K562 (cell line): ENCODE results near the gene OPHN1. TPM values are rescaled to one million over a fixed set of nuclear protein-coding genes. Genes with fewer than 3 reads are reported as not detected.

Source experiments
- BMI1 ChIP-seq: fragments of 150-350 bp; IDR thresholded peaks from 2 replicates; pipeline ENCODE4 v1.6.1; 2014; ENCODE audit warnings: low read length
- CTBP1 ChIP-seq: fragments of 450-650 bp; IDR thresholded peaks from 2 replicates; pipeline ENCODE4 v1.6.1; 2016; ENCODE audit warnings: borderline replicate concordance
- CXXC5 ChIP-seq: fragments of 250-450 bp; sonication (Bioruptor Pico); IDR thresholded peaks from 2 replicates; pipeline ENCODE4 v1.8.0; 2022; ENCODE audit warnings: inconsistent platforms, mild to moderate bottlenecking, moderate library complexity
- EP400 ChIP-seq: fragments of 450-650 bp; IDR thresholded peaks from 2 replicates; pipeline ENCODE4 v1.6.1; 2017; ENCODE audit warnings: antibody characterized with exemption, mild to moderate bottlenecking, moderate library complexity
- ETV5 ChIP-seq: sonication (generic); formaldehyde crosslinking; IDR thresholded peaks from 2 replicates; pipeline ENCODE4 v1.4.0; 2020; ENCODE audit warnings: low read depth, mild to moderate bottlenecking, missing genetic modification reagents
- HCFC1 ChIP-seq: IDR thresholded peaks from 2 replicates; pipeline ENCODE4 v1.6.1; 2012; ENCODE audit warnings: low read depth, low read length, improper control_type of control experiment
- KLF16 ChIP-seq: IDR thresholded peaks from 2 replicates; pipeline ENCODE4 v1.6.1; 2016; ENCODE audit warnings: antibody characterized with exemption
- POLR2A ChIP-seq: fragments of 450-650 bp; conservative IDR thresholded peaks from 2 replicates; pipeline ENCODE4 v1.6.1; 2016
- RFX1 ChIP-seq: fragments of 450-650 bp; IDR thresholded peaks from 2 replicates; pipeline ENCODE4 v1.6.1; 2016; ENCODE audit warnings: mild to moderate bottlenecking, moderate library complexity
- SP2 ChIP-seq: IDR thresholded peaks from 2 replicates; pipeline ENCODE4 v1.6.1; 2011; ENCODE audit warnings: mild to moderate bottlenecking, low read depth, low read length, moderate library complexity; ENCODE audit not compliant: poor library complexity, severe bottlenecking; ENCODE audit errors: extremely low read depth
- ZBTB11 ChIP-seq, 3 experiments: fragments of 200-800 bp in 1 of 3; fragments of 250-450 bp in 1 of 3; fragments of 450-650 bp in 1 of 3; sonication (Bioruptor Pico) in 1 of 3; sonication (Bioruptor generic) in 1 of 3; formaldehyde crosslinking in 1 of 3; IDR thresholded peaks; 2 replicates each; pipeline versions ENCODE4 v1.6.1 to v1.8.0; 2016 to 2022; ENCODE audit warnings: mild to moderate bottlenecking in 2 of 3, missing genetic modification characterization in 2 of 3, missing compliant biosample characterization in 1 of 3, moderate library complexity in 1 of 3
- ZBTB8A ChIP-seq: fragments of 450-650 bp; IDR thresholded peaks from 2 replicates; pipeline ENCODE4 v1.6.1; 2018; ENCODE audit warnings: mild to moderate bottlenecking, moderate library complexity; ENCODE audit not compliant: partially characterized antibody
- ZNF143 ChIP-seq: sonication (generic); formaldehyde crosslinking; IDR thresholded peaks from 2 replicates; pipeline ENCODE4 v1.9.0; 2022; ENCODE audit warnings: mild to moderate bottlenecking, missing genetic modification reagents
- ZNF668 ChIP-seq: fragments of 250-450 bp; sonication (Bioruptor Pico); IDR thresholded peaks from 2 replicates; pipeline ENCODE4 v1.8.0; 2022; ENCODE audit warnings: mild to moderate bottlenecking, inconsistent platforms
- ZSCAN29 ChIP-seq: fragments of 450-650 bp; IDR thresholded peaks from 2 replicates; pipeline ENCODE4 v1.6.1; 2017
- polyA plus RNA-seq, 8 experiments: library from polyadenylated mRNA; depleted of rRNA in 4 of 8; stranded (reverse) in 5 of 8; unstranded in 3 of 8; fragments of >200 nt; fragmentation: Nextera tagmentation in 2 of 8; fragmentation: Illumina TruSeq in 1 of 8; extraction: Ambion mirVana in 2 of 8; extraction: Trizol in 1 of 8; gene quantifications; 2 replicates each; pipeline versions ENCODE4 v1.2.1 to v1.2.3, GENCODE V29; 2011 to 2014; ENCODE audit warnings: inconsistent platforms in 1 of 8, missing spikeins in 1 of 8
- total RNA-seq, 7 experiments: library from RNA; depleted of rRNA in 6 of 7; stranded (reverse); fragments of >200 nt in 6 of 7; fragmentation: Illumina TruSeq in 2 of 7; extraction: Trizol in 2 of 7; gene quantifications; 2 replicates each; pipeline versions ENCODE4 v1.2.1 to v1.2.3, GENCODE V29; 2011 to 2021; ENCODE audit warnings: low replicate concordance in 1 of 7
- TF ChIP-seq, protein P1 (sequence below): sonication (generic); formaldehyde crosslinking; IDR thresholded peaks from 2 replicates; pipeline ENCODE4 v1.8.0; 2022; ENCODE audit warnings: mild to moderate bottlenecking, missing genetic modification reagents
- TF ChIP-seq, protein P2 (sequence below): fragments of 250-450 bp; sonication (Bioruptor Pico); IDR thresholded peaks from 2 replicates; pipeline ENCODE4 v1.8.0; 2022; ENCODE audit warnings: inconsistent platforms, mild to moderate bottlenecking, moderate library complexity, borderline replicate concordance
- TF ChIP-seq, protein P3 (sequence below): fragments of 450-650 bp; formaldehyde crosslinking; conservative IDR thresholded peaks from 2 replicates; pipeline ENCODE4 v1.4.0; 2022; ENCODE audit warnings: mild to moderate bottlenecking, missing genetic modification characterization

OPHN1 gene
- total and polyA plus RNA-seq, 9 of the 15 experiments (the other 6 are each of a cell fraction or from before 2014, with no cell fraction given): 0.28 to 1.8 (median 1.0) TPM

- peak in 1 of 3 experiments; percentile 70; a peak in 2 of 6 replicates for TF ChIP-seq ZBTB11 (CRISPR knock-in tag; IDR thresholded peaks at IDR 0.05)
- no peak for TF ChIP-seq RFX1
- TF ChIP-seq POLR2A: peak; percentile 36; the same call in 1 of the 2 replicates
- no peak for TF ChIP-seq ZBTB8A
- TF ChIP-seq EP400: peak; percentile 27; the same call in 1 of the 2 replicates
- TF ChIP-seq CTBP1: peak; percentile 63; the same call in 1 of the 2 replicates
- TF ChIP-seq ZNF143: peak; percentile 69
- TF ChIP-seq, protein P1, sequence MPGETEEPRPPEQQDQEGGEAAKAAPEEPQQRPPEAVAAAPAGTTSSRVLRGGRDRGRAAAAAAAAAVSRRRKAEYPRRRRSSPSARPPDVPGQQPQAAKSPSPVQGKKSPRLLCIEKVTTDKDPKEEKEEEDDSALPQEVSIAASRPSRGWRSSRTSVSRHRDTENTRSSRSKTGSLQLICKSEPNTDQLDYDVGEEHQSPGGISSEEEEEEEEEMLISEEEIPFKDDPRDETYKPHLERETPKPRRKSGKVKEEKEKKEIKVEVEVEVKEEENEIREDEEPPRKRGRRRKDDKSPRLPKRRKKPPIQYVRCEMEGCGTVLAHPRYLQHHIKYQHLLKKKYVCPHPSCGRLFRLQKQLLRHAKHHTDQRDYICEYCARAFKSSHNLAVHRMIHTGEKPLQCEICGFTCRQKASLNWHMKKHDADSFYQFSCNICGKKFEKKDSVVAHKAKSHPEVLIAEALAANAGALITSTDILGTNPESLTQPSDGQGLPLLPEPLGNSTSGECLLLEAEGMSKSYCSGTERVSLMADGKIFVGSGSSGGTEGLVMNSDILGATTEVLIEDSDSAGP (CRISPR knock-in tag): peak; percentile 87
- peak; percentile 32 for TF ChIP-seq CXXC5 (CRISPR knock-in tag)
- TF ChIP-seq HCFC1: peak; percentile 62
- peak; percentile 32; the same call in 1 of the 2 replicates for TF ChIP-seq KLF16
- peak; percentile 80; the same call in 1 of the 2 replicates for TF ChIP-seq ETV5 (CRISPR knock-in tag)
- peak; percentile 17; the same call in 1 of the 2 replicates for TF ChIP-seq ZSCAN29
- TF ChIP-seq, protein P2, sequence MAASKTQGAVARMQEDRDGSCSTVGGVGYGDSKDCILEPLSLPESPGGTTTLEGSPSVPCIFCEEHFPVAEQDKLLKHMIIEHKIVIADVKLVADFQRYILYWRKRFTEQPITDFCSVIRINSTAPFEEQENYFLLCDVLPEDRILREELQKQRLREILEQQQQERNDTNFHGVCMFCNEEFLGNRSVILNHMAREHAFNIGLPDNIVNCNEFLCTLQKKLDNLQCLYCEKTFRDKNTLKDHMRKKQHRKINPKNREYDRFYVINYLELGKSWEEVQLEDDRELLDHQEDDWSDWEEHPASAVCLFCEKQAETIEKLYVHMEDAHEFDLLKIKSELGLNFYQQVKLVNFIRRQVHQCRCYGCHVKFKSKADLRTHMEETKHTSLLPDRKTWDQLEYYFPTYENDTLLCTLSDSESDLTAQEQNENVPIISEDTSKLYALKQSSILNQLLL: no peak
- TF ChIP-seq SP2: no peak
- TF ChIP-seq ZNF668 (CRISPR knock-in tag): no peak
- no peak for TF ChIP-seq BMI1
- TF ChIP-seq, protein P3, sequence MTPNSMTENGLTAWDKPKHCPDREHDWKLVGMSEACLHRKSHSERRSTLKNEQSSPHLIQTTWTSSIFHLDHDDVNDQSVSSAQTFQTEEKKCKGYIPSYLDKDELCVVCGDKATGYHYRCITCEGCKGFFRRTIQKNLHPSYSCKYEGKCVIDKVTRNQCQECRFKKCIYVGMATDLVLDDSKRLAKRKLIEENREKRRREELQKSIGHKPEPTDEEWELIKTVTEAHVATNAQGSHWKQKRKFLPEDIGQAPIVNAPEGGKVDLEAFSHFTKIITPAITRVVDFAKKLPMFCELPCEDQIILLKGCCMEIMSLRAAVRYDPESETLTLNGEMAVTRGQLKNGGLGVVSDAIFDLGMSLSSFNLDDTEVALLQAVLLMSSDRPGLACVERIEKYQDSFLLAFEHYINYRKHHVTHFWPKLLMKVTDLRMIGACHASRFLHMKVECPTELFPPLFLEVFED: no peak
These were observed at the start of gene OPHN1 (continued) for GRCh38 chrX:68433155-68433980.
